ENCODE results near the gene DENND1A.
"Not testable (repeated sequence)": the region's sequence is repeated elsewhere in the genome, so short reads cannot be mapped to it uniquely, and the experiment has no call there.

DENND1A gene

DNA sequence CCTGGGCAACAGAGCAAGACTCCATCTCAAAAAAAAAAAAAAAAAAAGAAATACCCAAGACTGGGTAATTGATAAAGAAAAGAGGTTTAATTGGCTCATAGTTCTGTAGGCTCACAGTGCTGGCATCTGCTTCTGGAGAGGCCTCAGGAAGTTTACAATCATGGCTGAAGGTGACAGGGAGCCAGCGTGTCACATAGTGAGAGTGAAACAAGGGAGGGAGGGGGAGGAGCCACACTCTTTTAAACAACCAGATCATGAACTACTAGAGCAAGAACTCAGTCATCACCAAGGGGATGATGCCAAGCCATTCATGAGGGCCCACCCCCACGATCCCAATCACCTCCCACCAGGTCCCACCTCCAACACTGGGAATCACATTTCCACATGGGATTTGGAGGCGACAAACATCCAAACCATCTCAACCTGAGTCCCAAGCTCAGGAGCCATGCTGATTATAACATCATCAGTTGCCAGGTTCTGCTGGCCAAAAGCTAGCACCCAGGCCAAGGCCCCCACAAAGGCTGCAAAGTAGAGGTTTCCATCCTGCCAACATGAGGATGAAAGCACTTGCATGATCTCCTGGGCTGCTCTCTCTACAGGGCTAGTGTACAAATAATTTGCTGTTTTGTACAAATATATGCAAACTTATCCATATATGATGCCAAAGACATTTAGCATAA, 15.3 kb downstream of the DENND1A start:
- no peak for DNase-seq

GRCh38 chr9:123912167-123912897, 17.6 kb downstream of the DENND1A start:
- no peak for DNase-seq

- no peak for DNase-seq
Measured at GRCh38 chr9:123911024-123911423, 18.9 kb downstream of the DENND1A start.

DNA sequence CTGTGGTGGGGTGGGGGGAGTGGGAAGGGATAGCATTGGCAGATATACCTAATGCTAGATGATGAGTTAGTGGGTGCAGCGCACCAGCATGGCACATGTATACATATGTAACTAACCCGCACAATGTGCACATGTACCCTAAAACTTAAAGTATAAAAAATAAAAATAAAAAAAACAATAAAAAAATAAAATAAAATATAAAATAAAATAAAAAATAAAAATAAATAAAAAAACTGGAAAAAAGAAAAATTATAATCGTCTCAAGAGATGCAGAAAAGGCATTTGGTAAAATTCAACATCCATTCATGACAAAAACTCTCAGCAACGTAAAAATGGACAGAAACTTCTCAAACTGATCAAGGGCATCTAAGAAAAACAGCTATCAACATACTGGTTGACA, 20.7 kb downstream of the DENND1A start:
- not testable (repeated sequence) for DNase-seq

- not testable (repeated sequence) for DNase-seq
Measured at GRCh38 chr9:123903550-123903949, 26.4 kb downstream of the DENND1A start.

GRCh38 chr9:123894822-123895221, 35.1 kb downstream of the DENND1A start:
- no peak for DNase-seq

DNA sequence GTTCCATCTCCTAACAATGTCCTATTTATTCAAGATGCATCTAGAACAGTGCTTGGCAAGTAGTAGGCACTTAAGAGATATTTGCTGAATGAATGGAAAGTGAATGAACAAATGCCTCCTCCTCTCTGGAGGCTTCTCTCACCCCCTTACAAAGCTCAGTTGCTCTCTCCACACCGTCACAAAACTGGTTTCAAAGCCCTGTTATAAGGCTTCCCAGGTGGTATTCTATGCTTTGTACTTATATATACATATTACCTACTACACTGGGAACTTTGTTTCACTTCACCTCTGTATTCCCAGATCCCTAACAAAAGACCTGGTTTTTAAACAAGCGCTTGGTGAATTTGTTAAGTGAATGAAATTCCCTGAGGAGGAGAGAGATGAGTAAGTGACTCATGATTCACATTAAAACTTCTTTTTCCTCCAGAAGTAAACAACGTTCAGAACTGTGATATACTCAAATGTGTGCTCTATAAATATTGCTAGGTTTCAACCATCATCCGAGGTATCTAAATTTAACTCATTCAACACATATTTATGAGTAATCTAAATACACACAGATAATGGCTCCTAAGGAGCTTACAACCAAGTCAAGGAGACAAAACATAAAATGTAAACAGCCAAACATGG, 36.0 kb downstream of the DENND1A start:
- no peak for DNase-seq

DNA sequence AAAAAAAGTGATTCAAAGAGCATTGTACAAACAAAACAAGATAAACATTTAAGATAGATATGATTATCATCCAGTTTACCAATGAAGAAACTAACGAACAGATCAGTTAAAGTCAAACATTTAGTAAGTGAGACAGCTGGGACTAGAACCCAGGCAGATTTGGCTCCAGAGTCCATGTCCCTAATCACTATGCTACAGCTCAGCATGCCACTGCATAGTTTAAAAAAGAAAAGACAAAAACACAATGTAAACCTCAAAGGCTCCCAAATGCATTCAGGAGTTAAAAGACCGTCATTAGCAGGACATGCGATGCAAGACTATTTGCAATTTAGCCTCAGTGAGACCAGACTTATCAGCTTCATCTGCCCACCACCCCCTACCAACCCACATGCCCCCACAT, 36.8 kb downstream of the DENND1A start:
- DNase-seq: no peak

GRCh38 chr9:123887837-123888236, 42.1 kb downstream of the DENND1A start:
- DNase-seq: no peak

DNA sequence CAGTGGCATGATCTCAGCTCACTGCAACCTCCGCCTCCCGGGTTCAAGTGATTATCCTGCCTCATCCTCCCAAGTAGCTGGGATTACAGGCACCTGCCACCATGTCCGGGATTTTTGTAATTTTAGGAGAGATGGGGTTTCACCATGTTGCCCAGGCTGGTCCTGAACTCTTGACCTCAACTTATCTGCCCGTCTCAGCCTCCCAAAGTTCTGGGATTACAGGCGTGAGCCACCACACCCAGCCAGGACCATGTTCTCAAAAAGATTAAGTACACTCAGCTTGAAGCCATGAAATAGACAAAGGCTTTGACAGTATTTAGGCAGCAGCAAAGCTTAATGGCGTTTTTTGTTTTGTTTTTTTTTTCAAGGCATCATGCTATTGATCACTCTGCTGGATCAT, 44.1 kb downstream of the DENND1A start:
- not testable (repeated sequence) for DNase-seq

- DNase-seq: no peak
Measured at GRCh38 chr9:123883634-123884033, 46.3 kb downstream of the DENND1A start.

- no peak for DNase-seq
Measured at GRCh38 chr9:123881604-123882003, 48.3 kb downstream of the DENND1A start.

DNA sequence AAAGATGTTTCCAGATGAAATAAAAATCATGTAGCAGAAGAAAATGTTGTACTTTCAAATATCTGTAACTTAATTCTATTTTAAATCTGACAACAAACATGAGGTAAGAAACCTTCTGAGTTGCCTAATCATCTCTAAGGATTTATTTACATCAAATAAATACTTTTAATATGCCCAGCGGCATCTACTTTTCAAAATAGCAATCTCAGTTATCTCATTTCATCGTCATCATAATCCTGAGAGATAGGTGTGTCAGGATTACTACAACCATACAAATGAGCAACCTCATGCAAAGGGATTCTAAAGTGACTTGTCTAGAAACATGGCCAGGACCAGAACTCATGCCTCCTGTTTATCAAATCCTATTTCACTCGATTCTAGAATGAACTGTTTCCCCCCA, 49.5 kb downstream of the DENND1A start:
- DNase-seq: no peak

DNA sequence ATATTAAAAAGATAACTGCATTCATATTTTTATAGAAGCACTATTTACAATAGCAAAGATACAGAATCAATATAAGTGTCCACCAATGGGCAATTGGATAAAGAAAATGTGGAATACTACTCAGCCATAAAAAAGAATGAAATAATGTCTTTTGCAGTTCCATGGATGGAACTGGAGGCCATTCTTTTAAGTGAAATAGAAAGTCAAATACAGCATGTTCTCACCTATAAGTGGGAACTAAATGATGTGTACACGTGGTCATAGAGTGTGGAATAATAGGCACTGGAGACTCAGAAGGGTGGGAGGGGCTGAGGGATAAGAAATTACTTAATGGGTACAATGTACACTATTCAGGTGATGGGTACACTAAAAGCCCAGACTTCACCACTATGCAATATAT, 53.2 kb downstream of the DENND1A start:
- DNase-seq: no peak

DNA sequence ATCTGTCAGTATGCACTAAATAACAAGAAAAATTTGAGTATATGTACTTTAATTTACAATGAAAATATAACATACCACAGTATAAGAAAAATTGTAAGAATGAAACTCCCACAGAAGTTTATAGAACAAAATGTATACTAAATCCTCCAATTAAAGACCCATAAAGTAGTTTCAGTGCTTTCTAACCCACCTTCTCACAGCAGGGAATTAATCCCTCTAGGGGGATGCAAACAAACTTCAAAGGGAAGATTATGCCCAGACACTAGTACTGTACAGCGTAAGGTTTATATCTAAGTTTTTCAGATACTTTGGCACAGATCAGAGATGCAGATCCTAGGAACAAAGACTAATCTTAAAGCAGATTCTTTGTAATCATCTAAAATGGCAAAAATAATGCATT, 57.2 kb downstream of the DENND1A start:
- no peak for DNase-seq

DNA sequence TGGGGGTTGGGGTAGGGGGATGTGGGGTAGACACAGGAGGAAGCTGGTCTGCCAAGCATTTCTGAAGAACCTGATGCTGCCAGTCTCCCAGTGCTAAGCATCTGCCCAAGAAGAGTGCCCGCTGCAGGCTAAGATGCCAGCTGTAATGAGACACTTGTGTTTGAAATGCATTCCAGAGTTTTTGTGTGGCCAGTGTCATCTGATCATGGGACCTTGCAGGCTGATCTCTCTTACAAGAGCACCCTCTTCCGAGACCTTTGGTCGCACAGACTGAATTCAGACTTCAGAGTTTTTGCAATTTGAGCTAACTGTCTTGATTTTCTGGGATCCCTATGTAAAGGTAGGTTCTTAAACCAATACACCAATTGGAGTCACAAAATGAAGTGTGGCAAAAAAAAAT, 58.1 kb downstream of the DENND1A start:
- no peak for DNase-seq

- DNase-seq: no peak
Measured at GRCh38 chr9:123868002-123868401, 61.9 kb downstream of the DENND1A start.

GRCh38 chr9:123867034-123867433, 62.9 kb downstream of the DENND1A start:
- no peak for DNase-seq

DNA sequence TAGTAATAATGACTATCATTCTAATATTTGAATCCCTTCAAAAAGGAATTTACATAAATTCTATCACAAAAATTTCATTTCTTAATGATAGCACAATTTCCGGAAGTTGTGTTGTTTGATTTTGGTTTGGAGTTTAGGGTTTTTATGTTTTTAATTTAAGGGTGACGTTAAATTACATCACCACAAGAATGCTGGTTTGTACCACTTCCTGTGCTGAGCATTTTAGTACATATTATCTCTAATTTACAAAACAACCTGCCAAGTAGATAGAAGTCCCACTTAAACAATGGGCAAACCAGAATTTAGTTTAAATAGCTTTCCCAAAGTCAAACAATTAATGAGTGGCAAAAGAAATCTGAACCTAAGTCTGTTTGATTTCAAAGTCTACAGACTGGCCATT, 63.4 kb downstream of the DENND1A start:
- DNase-seq: no peak

- no peak for DNase-seq
Measured at GRCh38 chr9:123865226-123866000, 64.5 kb downstream of the DENND1A start.

DNA sequence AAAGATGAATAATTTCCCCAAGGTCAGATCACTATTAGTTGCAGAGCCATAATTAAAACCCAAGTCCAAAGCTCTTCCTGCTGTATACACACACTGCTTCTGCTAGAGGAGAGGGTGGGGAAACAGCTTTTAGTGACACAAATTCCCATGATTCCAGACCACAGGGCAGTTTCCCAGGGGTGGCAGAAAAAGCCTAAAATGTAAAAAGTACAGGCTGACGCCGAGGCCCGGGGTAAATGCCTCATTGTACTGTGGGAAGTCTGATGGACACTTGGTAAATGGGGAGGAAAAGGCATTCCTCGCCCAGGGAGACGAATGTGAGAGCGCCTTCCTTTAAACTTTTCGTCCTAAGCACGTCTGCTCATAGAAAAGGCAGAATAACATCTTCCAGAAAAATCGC, 65.7 kb downstream of the DENND1A start:
- DNase-seq: no peak

- DNase-seq: no peak
Measured at GRCh38 chr9:123863164-123863855, 66.6 kb downstream of the DENND1A start.

DNA sequence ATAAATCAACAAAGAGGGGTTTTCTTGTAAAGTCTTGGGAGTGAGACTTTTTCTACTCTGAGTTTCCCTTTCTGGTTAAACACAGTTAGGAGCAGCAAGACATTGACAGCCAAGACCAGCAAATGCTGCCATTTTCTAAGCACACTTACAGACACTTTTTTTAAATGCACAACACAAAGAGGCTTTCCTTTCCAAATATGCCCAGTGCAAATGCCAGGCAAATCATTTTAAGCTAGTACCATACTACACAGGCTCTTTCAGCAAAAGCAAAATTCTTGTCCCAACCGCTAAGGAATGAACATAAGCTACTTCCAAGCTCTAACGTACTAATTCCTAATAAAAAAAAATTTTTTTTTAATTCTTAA, 68.2 kb downstream of the DENND1A start:
- no peak for DNase-seq
